OCI-LY1 (cell line): ENCODE measurements around the gene RTBDN.
A peak's percentile ranks its signal among the peaks of the same experiment; 100 is the strongest.

ENCODE experiments used
- H2AFZ ChIP-seq: fragments of 200-600 bp; sonication (generic), shearing (Covaris generic); 2 replicates; pipeline ENCODE4 v1.6.0; 2014; ENCODE audit warnings: antibody characterized with exemption, mild to moderate bottlenecking, low read length
- H3F3A ChIP-seq: fragments of 200-600 bp; sonication (generic), shearing (Covaris generic); 2 replicates; pipeline ENCODE4 v1.6.0; 2014; ENCODE audit warnings: mild to moderate bottlenecking, antibody characterized with exemption, low read length, moderate library complexity; ENCODE audit not compliant: insufficient read depth
- H3K27ac ChIP-seq: fragments of 200-600 bp; sonication (generic); 2 replicates; pipeline ENCODE4 v1.5.1; 2014; ENCODE audit warnings: low read length, mixed run types, mild to moderate bottlenecking, low read depth; ENCODE audit not compliant: poor library complexity, severe bottlenecking
- H3K27me3 ChIP-seq: fragments of 200-600 bp; sonication (generic); 2 replicates; pipeline ENCODE4 v1.6.0; 2014; ENCODE audit warnings: antibody characterized with exemption, mild to moderate bottlenecking, low read length, moderate library complexity; ENCODE audit not compliant: insufficient read depth
- H3K36me3 ChIP-seq: fragments of 200-600 bp; sonication (generic); 2 replicates; pipeline ENCODE4 v1.6.1; 2014; ENCODE audit warnings: mild to moderate bottlenecking, antibody characterized with exemption, low read length, moderate library complexity, mixed read lengths; ENCODE audit not compliant: insufficient read depth
- H3K4me1 ChIP-seq: fragments of 200-600 bp; sonication (generic); 2 replicates; pipeline ENCODE4 v1.5.1; 2014; ENCODE audit warnings: mild to moderate bottlenecking, low read length, moderate library complexity; ENCODE audit not compliant: insufficient read depth, severe bottlenecking
- H3K4me2 ChIP-seq: fragments of 200-600 bp; sonication (generic), shearing (Covaris generic); 2 replicates; pipeline ENCODE4 v1.6.1; 2014; ENCODE audit warnings: low read length
- H3K4me3 ChIP-seq: fragments of 200-600 bp; sonication (generic); 2 replicates; pipeline ENCODE4 v1.5.1; 2014; ENCODE audit warnings: low read length, low read depth, mild to moderate bottlenecking, mixed read lengths; ENCODE audit not compliant: poor library complexity, severe bottlenecking
- H3K79me2 ChIP-seq: fragments of 200-600 bp; shearing (Covaris generic); 2 replicates; pipeline ENCODE4 v1.6.1; 2016; ENCODE audit warnings: mixed run types, low read length, mixed read lengths; ENCODE audit not compliant: insufficient read depth
- H3K9ac ChIP-seq: fragments of 200-600 bp; sonication (generic), shearing (Covaris generic); 2 replicates; pipeline ENCODE4 v1.6.1; 2014; ENCODE audit warnings: mild to moderate bottlenecking, low read length, mixed read lengths
- H3K9me2 ChIP-seq: fragments of 200-600 bp; sonication (generic), shearing (Covaris generic); 2 replicates; pipeline ENCODE4 v1.6.1; 2014; ENCODE audit warnings: low read depth, mild to moderate bottlenecking, low read length, mixed read lengths
- H3K9me3 ChIP-seq: fragments of 200-600 bp; shearing (Covaris generic); 2 replicates; pipeline ENCODE4 v1.6.1; 2014; ENCODE audit warnings: low read length, mixed read lengths
- H4K20me1 ChIP-seq: fragments of 200-600 bp; sonication (generic), shearing (Covaris generic); 2 replicates; pipeline ENCODE4 v1.6.0; 2016; ENCODE audit warnings: mild to moderate bottlenecking, low read length; ENCODE audit not compliant: insufficient read depth
- CTCF ChIP-seq: fragments of 200-600 bp; sonication (generic), shearing (Covaris generic); IDR thresholded peaks from 2 replicates; pipeline ENCODE4 v1.5.1; 2017; ENCODE audit warnings: mild to moderate bottlenecking, antibody characterized with exemption, low read length, moderate library complexity, mixed read lengths
- EZH2 ChIP-seq: fragments of 200-600 bp; sonication (generic), shearing (Covaris generic); IDR thresholded peaks from 2 replicates; pipeline ENCODE4 v1.8.0; 2017; ENCODE audit warnings: borderline replicate concordance, mixed run types, mild to moderate bottlenecking, antibody characterized with exemption, low read length, moderate library complexity, mixed read lengths

The RTBDN gene

GRCh38 chr19:12782174-12782423, 52.3 kb downstream of the RTBDN start:
- Histone ChIP-seq H3K4me1 (peaks cover 73% of the 10 kb centered on the region), H3K9ac (peak overlapping the region; percentile 44; the same call in 1 of the 2 replicates)
- TF ChIP-seq EZH2 (no peak), CTCF (no peak)

GRCh38 chr19:12779162-12779993, 55.0 kb downstream of the RTBDN start:
- peaks cover 3% of the 10 kb centered on the region; the same call in 1 of the 2 replicates for H3F3A ChIP-seq
- H3K9ac ChIP-seq = no peak overlapping the region; the same call in 1 of the 2 replicates
- no peak overlapping the region for H3K27ac ChIP-seq
- H3K9me2 ChIP-seq = no peaks in the 10 kb centered on the region
- H3K36me3 ChIP-seq = no peaks in the 10 kb centered on the region
- no peaks in the 10 kb centered on the region for H3K9me3 ChIP-seq
- H4K20me1 ChIP-seq = no peaks in the 10 kb centered on the region
- H2AFZ ChIP-seq = no peak overlapping the region
- H3K79me2 ChIP-seq = no peaks in the 10 kb centered on the region
- H3K27me3 ChIP-seq = no peaks in the 10 kb centered on the region
- H3K4me3 ChIP-seq = no peak overlapping the region
- TF ChIP-seq CTCF = peak; percentile 19; the same call in 1 of the 2 replicates
- TF ChIP-seq EZH2 = no peak
- peaks cover 58% of the 10 kb centered on the region for H3K4me1 ChIP-seq
- H3K4me2 ChIP-seq = no peak overlapping the region; the same call in 1 of the 2 replicates

More at GRCh38 chr19:12782174-12782423, 52.3 kb downstream of the RTBDN start:
- Histone ChIP-seq H3K9me2 (no peaks in the 10 kb centered on the region), H3K27ac (peak overlapping the region; percentile 47), H3K27me3 (no peaks in the 10 kb centered on the region), H3K4me2 (peak overlapping the region; percentile 71), H3K79me2 (no peaks in the 10 kb centered on the region), H3K36me3 (no peaks in the 10 kb centered on the region), H3K9me3 (no peaks in the 10 kb centered on the region), H4K20me1 (no peaks in the 10 kb centered on the region), H3F3A (no peaks in the 10 kb centered on the region), H2AFZ (no peak overlapping the region), H3K4me3 (peak overlapping the region; percentile 54)

- Histone ChIP-seq H3F3A (peaks cover 7% of the 10 kb centered on the region; the same call in 1 of the 2 replicates), H3K4me1 (peaks cover 53% of the 10 kb centered on the region), H3K4me2 (peak overlapping the region; percentile 80), H3K79me2 (no peaks in the 10 kb centered on the region), H3K9me2 (no peaks in the 10 kb centered on the region), H3K4me3 (peak overlapping the region; percentile 61), H3K27ac (peak overlapping the region; percentile 25), H3K9ac (peak overlapping the region; percentile 63; the same call in 1 of the 2 replicates), H4K20me1 (no peaks in the 10 kb centered on the region), H3K9me3 (no peaks in the 10 kb centered on the region), H3K36me3 (no peaks in the 10 kb centered on the region), H3K27me3 (no peaks in the 10 kb centered on the region), H2AFZ (no peak overlapping the region)
- TF ChIP-seq EZH2 (no peak), CTCF (no peak)
These were observed 55.5 kb downstream of the RTBDN start for GRCh38 chr19:12778905-12779161.
